ENCODE results near the gene HMCES. TPM values are rescaled to one million over a fixed set of nuclear protein-coding genes. Genes with fewer than 3 reads are reported as not detected.

HMCES gene
- 11.6 and 15.7 TPM in 2 replicates for total RNA-seq (2012; rRNA removed)

GRCh38 chr3:129278439-129278965, at the start of gene HMCES:
Gene HMCES (plus strand): TSS chr3:129278870. CDS start chr3:129279733, 863 bp downstream.
- Histone ChIP-seq H3K27me3 (ENCODE audit: control insufficient read depth, insufficient read depth, low read length) (no peaks in the 10 kb centered on the region), H3K9me3 (replicated peaks; ENCODE audit: low read length) (no peaks in the 10 kb centered on the region), H3K4me2 (ENCODE audit: low read length) (peak within 1 kb of the TSS; percentile 98), H3K36me3 (ENCODE audit: insufficient read depth, low read length) (peaks cover 46% of the 10 kb centered on the region), H3K9ac (ENCODE audit: low read depth, low read length) (peak within 1 kb of the TSS; percentile 85), H3K4me3 (ENCODE audit: low read length) (peak within 1 kb of the TSS; percentile 91), H3K4me1 (ENCODE audit: control insufficient read depth, insufficient read depth, low read length) (peaks cover 19% of the 10 kb centered on the region)

DNA sequence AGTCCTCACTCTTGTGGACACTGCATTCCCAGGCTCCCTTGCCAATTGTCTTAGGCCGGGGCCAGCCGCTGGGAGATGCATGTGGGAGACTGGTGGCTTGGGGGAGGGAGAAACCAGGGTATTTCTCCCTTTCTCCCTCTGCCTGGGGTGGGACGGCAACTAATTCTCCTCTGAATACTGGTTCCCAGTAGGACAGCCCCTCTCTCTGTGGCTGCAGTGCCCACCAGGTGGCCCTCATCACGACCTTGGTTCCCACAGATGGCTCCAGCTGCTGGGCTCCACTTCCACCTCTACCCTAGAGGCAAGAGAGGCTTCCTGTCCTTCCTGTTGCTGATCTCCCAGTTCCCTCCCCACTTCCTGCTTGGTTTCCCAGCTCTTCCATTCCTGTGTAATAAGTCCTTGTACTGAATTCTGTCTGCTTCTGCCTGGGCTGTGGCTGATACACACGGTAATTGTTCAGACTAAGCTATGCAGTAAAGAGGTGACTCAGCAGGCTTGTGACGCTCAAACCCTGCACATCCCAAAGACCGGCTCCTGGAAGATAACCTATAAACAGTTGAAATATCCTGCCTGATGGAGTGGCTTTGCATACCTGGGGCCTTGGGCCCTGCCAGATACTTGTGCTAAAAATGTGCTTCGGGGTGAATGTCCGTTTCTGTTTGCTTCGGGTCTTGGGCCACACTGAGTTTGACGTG, 49.6 kb upstream of the HMCES start:
- H3K27me3 ChIP-seq (ENCODE audit: control insufficient read depth, insufficient read depth, low read length), result no peaks in the 10 kb centered on the region
- peaks cover 64% of the 10 kb centered on the region for H3K4me1 ChIP-seq (ENCODE audit: control insufficient read depth, insufficient read depth, low read length)
- H3K36me3 ChIP-seq (ENCODE audit: insufficient read depth, low read length), result no peaks in the 10 kb centered on the region
- no peaks in the 10 kb centered on the region for H3K9me3 ChIP-seq (replicated peaks; ENCODE audit: low read length)
- peak overlapping the region; percentile 56 for H3K4me2 ChIP-seq (ENCODE audit: low read length)
- H3K9ac ChIP-seq (ENCODE audit: low read depth, low read length), result peak overlapping the region; percentile 41
- H3K4me3 ChIP-seq (ENCODE audit: low read length), result peak overlapping the region; percentile 4

DNA sequence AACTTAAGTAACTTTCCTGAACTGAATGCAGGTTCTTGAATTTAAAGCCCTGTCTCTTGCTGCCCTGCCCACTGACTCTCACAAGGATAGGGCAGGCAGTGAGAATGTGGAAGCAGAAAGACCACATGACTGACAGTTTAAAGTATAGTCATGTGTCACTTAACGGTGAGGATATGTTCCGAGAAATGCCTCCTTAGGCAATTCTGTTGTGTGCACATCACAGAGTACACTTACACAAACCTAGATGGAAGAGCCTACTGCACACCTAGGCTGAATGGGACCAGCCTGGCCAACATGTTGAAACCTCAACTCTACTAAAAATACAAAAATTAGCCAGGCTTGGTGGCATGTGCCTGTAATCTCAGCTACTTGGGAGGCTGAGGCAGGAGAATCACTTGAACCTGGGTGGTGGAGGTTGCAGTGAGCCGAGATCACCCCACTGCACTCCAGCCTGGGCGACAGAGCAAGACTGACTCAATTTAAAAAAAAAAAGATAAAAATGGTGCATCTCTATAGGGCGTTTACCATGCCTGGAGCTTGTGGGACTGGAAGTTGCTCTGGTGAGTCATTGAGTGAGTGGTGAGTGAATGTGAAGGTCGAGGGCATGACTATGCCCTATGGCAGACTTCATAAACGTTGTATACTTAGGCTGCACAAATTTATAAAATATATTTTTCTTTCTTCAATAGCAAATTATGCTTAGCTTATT, 48.2 kb upstream of the HMCES start:
- Histone ChIP-seq H3K27me3 (ENCODE audit: control insufficient read depth, insufficient read depth, low read length) (no peaks in the 10 kb centered on the region), H3K4me1 (ENCODE audit: control insufficient read depth, insufficient read depth, low read length) (peaks cover 51% of the 10 kb centered on the region), H3K36me3 (ENCODE audit: insufficient read depth, low read length) (no peaks in the 10 kb centered on the region), H3K9me3 (replicated peaks; ENCODE audit: low read length) (no peaks in the 10 kb centered on the region), H3K4me3 (ENCODE audit: low read length) (no peak overlapping the region), H3K9ac (ENCODE audit: low read depth, low read length) (no peak overlapping the region), H3K4me2 (ENCODE audit: low read length) (no peak overlapping the region)

DNA sequence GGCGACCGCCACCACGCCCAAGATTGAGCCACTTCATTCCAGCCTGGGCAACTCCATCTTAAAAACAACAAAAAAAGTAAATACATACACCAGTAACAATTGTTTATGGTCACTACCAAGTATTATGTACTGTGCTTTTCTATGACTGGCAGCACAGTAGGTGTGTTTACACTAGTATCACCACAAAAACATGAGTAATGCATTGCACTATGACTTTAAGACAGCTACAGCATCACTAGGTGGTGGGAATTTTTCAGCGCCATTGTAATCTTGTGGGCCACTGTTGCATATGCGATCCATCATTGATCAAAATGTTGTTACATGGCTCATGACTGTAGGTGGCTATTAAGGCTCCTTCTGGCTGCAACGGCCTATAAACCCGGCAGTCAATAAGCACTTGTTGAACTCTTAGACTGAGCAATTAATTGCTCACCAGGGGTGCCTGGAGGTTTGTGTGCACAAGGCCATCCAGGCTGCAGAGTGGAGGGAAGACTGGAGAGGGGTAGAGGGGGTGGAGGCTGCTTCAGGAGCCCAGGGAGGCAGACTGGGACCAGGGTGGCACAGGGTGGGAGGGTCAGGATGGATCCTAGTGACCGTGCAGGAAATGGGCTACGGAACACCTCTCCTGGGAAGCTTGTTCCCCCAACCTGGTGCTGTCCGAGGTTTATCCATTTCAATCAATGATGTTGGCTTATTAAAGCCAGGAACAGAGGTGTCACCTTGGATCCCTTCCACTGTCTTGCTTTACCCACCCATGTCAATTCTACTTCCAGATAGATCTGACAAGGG, 47.1 kb upstream of the HMCES start:
- no peak overlapping the region for H3K9ac ChIP-seq (ENCODE audit: low read depth, low read length)
- no peaks in the 10 kb centered on the region for H3K36me3 ChIP-seq (ENCODE audit: insufficient read depth, low read length)
- no peak overlapping the region for H3K4me3 ChIP-seq (ENCODE audit: low read length)
- H3K9me3 ChIP-seq (replicated peaks; ENCODE audit: low read length), result no peaks in the 10 kb centered on the region
- H3K27me3 ChIP-seq (ENCODE audit: control insufficient read depth, insufficient read depth, low read length), result no peaks in the 10 kb centered on the region
- H3K4me1 ChIP-seq (ENCODE audit: control insufficient read depth, insufficient read depth, low read length), result peaks cover 41% of the 10 kb centered on the region
- H3K4me2 ChIP-seq (ENCODE audit: low read length), result no peak overlapping the region

GRCh38 chr3:129233538-129233937, 45.1 kb upstream of the HMCES start:
- Histone ChIP-seq H3K4me2 (ENCODE audit: low read length) (no peak overlapping the region), H3K4me1 (ENCODE audit: control insufficient read depth, insufficient read depth, low read length) (peaks cover 33% of the 10 kb centered on the region), H3K27me3 (ENCODE audit: control insufficient read depth, insufficient read depth, low read length) (no peaks in the 10 kb centered on the region), H3K36me3 (ENCODE audit: insufficient read depth, low read length) (no peaks in the 10 kb centered on the region), H3K4me3 (ENCODE audit: low read length) (no peak overlapping the region), H3K9me3 (replicated peaks; ENCODE audit: low read length) (no peaks in the 10 kb centered on the region), H3K9ac (ENCODE audit: low read depth, low read length) (no peak overlapping the region)

GRCh38 chr3:129234441-129234840, 44.2 kb upstream of the HMCES start:
- H3K27me3 ChIP-seq (ENCODE audit: control insufficient read depth, insufficient read depth, low read length), result no peaks in the 10 kb centered on the region
- H3K4me1 ChIP-seq (ENCODE audit: control insufficient read depth, insufficient read depth, low read length), result peaks cover 31% of the 10 kb centered on the region
- no peaks in the 10 kb centered on the region for H3K9me3 ChIP-seq (replicated peaks; ENCODE audit: low read length)
- H3K36me3 ChIP-seq (ENCODE audit: insufficient read depth, low read length), result no peaks in the 10 kb centered on the region
- H3K4me3 ChIP-seq (ENCODE audit: low read length), result no peak overlapping the region
- H3K4me2 ChIP-seq (ENCODE audit: low read length), result no peak overlapping the region
- no peak overlapping the region for H3K9ac ChIP-seq (ENCODE audit: low read depth, low read length)

GRCh38 chr3:129235344-129235917, 43.2 kb upstream of the HMCES start:
- no peak overlapping the region for H3K4me3 ChIP-seq (ENCODE audit: low read length)
- no peaks in the 10 kb centered on the region for H3K9me3 ChIP-seq (replicated peaks; ENCODE audit: low read length)
- H3K4me2 ChIP-seq (ENCODE audit: low read length), result no peak overlapping the region
- no peak overlapping the region for H3K9ac ChIP-seq (ENCODE audit: low read depth, low read length)
- H3K27me3 ChIP-seq (ENCODE audit: control insufficient read depth, insufficient read depth, low read length), result no peaks in the 10 kb centered on the region
- H3K36me3 ChIP-seq (ENCODE audit: insufficient read depth, low read length), result no peaks in the 10 kb centered on the region
- H3K4me1 ChIP-seq (ENCODE audit: control insufficient read depth, insufficient read depth, low read length), result peaks cover 34% of the 10 kb centered on the region

GRCh38 chr3:129238945-129239705, 39.5 kb upstream of the HMCES start:
- H3K4me1 ChIP-seq (ENCODE audit: control insufficient read depth, insufficient read depth, low read length), result peaks cover 21% of the 10 kb centered on the region
- H3K4me3 ChIP-seq (ENCODE audit: low read length), result no peak overlapping the region

DNA sequence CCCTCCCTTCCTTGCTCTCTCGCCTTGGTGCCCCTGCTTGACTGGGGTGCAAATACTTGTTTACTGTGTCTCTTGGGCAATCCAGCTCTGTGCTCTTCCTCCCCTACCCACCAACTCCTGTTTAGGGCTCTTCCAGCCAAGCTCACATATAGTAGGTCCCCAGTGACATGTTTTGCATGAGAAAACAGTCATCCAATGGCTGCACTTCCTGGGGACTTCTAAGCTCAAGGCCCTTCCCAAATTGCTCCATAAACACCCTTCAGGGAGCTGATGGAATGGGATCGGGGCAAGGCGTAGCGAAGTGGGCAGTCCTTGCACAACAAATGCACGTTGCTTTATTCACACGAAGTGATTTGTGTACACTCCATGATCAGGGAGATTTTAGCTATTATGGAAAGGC, 38.7 kb upstream of the HMCES start:
- Histone ChIP-seq H3K4me3 (ENCODE audit: low read length) (no peak overlapping the region), H3K9me3 (replicated peaks; ENCODE audit: low read length) (no peaks in the 10 kb centered on the region), H3K36me3 (ENCODE audit: insufficient read depth, low read length) (peaks cover 3% of the 10 kb centered on the region), H3K4me1 (ENCODE audit: control insufficient read depth, insufficient read depth, low read length) (peaks cover 22% of the 10 kb centered on the region), H3K9ac (ENCODE audit: low read depth, low read length) (no peak overlapping the region), H3K4me2 (ENCODE audit: low read length) (no peak overlapping the region), H3K27me3 (ENCODE audit: control insufficient read depth, insufficient read depth, low read length) (no peaks in the 10 kb centered on the region)

More at GRCh38 chr3:129238945-129239705, 39.5 kb upstream of the HMCES start:
- peaks cover 3% of the 10 kb centered on the region for H3K36me3 ChIP-seq (ENCODE audit: insufficient read depth, low read length)
- H3K27me3 ChIP-seq (ENCODE audit: control insufficient read depth, insufficient read depth, low read length), result no peaks in the 10 kb centered on the region
- no peaks in the 10 kb centered on the region for H3K9me3 ChIP-seq (replicated peaks; ENCODE audit: low read length)
- H3K9ac ChIP-seq (ENCODE audit: low read depth, low read length), result no peak overlapping the region
- no peak overlapping the region for H3K4me2 ChIP-seq (ENCODE audit: low read length)

- no peaks in the 10 kb centered on the region for H3K9me3 ChIP-seq (replicated peaks; ENCODE audit: low read length)
- H3K4me2 ChIP-seq (ENCODE audit: low read length), result no peak overlapping the region
- peaks cover 26% of the 10 kb centered on the region for H3K4me1 ChIP-seq (ENCODE audit: control insufficient read depth, insufficient read depth, low read length)
- no peak overlapping the region for H3K4me3 ChIP-seq (ENCODE audit: low read length)
- no peaks in the 10 kb centered on the region for H3K27me3 ChIP-seq (ENCODE audit: control insufficient read depth, insufficient read depth, low read length)
- peaks cover 3% of the 10 kb centered on the region for H3K36me3 ChIP-seq (ENCODE audit: insufficient read depth, low read length)
- H3K9ac ChIP-seq (ENCODE audit: low read depth, low read length), result no peak overlapping the region
Observed at GRCh38 chr3:129240436-129240835, 38.2 kb upstream of the HMCES start.

Data from skeletal muscle satellite cell (primary cell).